Renal cortical epithelial cell (primary cell): ENCODE measurements around the gene TTC13. TPM values are rescaled to one million over a fixed set of nuclear protein-coding genes. Genes with fewer than 3 reads are reported as not detected.

Source experiments
- total RNA-seq: library from RNA; depleted of rRNA; stranded (reverse); fragments of >200 nt; gene quantifications from 2 replicates; pipeline ENCODE4 v1.2.3, GENCODE V29; 2014

The TTC13 gene
- total RNA-seq, 1 donor from 2014 or later: 12.2 TPM

Other genes starting within 250 kb of the TTC13 start
- gene CAPN9, start 231.5 kb downstream of the TTC13 start, total RNA-seq: 0.05 TPM in 1 of 2 replicates, not detected in the other
- 22.1 and 24.5 TPM in 2 replicates for gene C1orf198, start 110.3 kb downstream of the TTC13 start, total RNA-seq
- 18.8 and 23.0 TPM in 2 replicates for gene ARV1, start 233 bp upstream of the TTC13 start, total RNA-seq
- gene FAM89A, start 61.4 kb upstream of the TTC13 start, total RNA-seq: 2.4 and 3.2 TPM in 2 replicates
- gene TRIM67, start 183.2 kb upstream of the TTC13 start, total RNA-seq: 0.10 TPM in 1 of 2 replicates, not detected in the other